Nephron (organoid): ENCODE measurements around the gene BTBD6.
A peak's percentile ranks its signal among the peaks of the same experiment; 100 is the strongest.

Source experiments
- H3K27ac Mint-ChIP-seq, 3 experiments: 2 replicates each; pipeline ENCODE4 v1.8.0; 2020; ENCODE audit warnings: mixed read lengths in 3 of 3, mild to moderate bottlenecking in 2 of 3, moderate library complexity in 1 of 3
- H3K27me3 Mint-ChIP-seq: 2 replicates; pipeline ENCODE4 v1.8.0; 2021; ENCODE audit warnings: low read depth, mild to moderate bottlenecking, moderate library complexity, mixed read lengths
- H3K36me3 Mint-ChIP-seq: 2 replicates; pipeline ENCODE4 v1.8.0; 2020; ENCODE audit warnings: low read depth, mixed read lengths
- H3K4me1 Mint-ChIP-seq: 2 replicates; pipeline ENCODE4 v1.8.0; 2020; ENCODE audit warnings: mixed read lengths
- H3K4me3 Mint-ChIP-seq, 3 experiments: 2 replicates each; pipeline ENCODE4 v1.8.0; 2020; ENCODE audit warnings: mild to moderate bottlenecking in 3 of 3, mixed read lengths in 3 of 3, moderate library complexity in 2 of 3
- H3K9me3 Mint-ChIP-seq: 2 replicates; pipeline ENCODE4 v1.8.0; 2020; ENCODE audit warnings: mixed read lengths
- TF ChIP-seq, protein P1 (sequence below), 3 experiments: fragments of 200-600 bp; sonication (generic); IDR thresholded peaks; one replicate each; pipeline ENCODE4 v1.5.0; 2021; ENCODE audit warnings: antibody characterized with exemption in 3 of 3; ENCODE audit not compliant: unreplicated experiment in 3 of 3

Gene BTBD6

DNA sequence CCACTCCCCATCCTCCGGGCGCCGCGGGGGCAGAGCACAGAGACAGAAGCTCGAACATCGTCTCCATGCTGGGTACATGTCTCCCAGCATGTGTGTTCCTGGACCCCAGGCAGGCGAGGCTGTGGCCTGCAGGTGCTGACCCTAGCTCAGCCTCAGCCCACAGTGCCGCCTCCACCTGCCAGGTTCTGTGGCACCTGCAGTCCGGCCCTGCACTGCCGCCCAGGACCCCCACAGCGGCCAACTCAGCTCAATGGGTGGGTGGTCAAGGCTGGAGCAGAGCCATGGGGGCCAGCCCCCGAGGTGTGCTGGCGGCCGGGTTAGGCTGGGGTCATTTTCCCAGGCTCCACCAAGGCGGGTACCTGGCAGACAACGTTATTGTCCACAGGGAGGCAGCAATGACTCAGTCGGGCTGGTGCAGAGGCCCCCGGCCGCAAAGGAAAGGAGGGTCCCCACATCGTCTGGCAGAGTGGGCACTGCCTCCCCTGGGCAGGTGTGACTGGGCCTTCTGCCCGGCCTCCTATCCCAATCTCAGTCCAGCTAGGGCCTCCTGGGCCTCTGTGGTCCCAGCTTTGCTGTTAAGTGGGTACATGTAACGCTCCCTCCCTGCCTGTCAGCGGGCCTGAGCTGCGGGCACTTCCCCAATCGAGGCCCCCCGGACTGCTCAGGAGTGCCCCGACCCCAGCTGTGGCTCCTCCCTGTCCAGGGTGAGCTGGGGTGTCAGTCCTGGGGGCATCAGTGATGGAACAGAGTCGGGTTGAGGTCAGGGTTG is 47.0 kb upstream of the BTBD6 start:
- TF ChIP-seq, protein P1, sequence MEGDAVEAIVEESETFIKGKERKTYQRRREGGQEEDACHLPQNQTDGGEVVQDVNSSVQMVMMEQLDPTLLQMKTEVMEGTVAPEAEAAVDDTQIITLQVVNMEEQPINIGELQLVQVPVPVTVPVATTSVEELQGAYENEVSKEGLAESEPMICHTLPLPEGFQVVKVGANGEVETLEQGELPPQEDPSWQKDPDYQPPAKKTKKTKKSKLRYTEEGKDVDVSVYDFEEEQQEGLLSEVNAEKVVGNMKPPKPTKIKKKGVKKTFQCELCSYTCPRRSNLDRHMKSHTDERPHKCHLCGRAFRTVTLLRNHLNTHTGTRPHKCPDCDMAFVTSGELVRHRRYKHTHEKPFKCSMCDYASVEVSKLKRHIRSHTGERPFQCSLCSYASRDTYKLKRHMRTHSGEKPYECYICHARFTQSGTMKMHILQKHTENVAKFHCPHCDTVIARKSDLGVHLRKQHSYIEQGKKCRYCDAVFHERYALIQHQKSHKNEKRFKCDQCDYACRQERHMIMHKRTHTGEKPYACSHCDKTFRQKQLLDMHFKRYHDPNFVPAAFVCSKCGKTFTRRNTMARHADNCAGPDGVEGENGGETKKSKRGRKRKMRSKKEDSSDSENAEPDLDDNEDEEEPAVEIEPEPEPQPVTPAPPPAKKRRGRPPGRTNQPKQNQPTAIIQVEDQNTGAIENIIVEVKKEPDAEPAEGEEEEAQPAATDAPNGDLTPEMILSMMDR (IDR thresholded peaks at IDR 0.05; ENCODE audit: unreplicated experiment in 3 of 3) = peak in 2 of 3 experiments; percentile 13 to 17
- H3K4me3 Mint-ChIP-seq = no peak overlapping the region
- peaks cover 17% of the 10 kb centered on the region for H3K27me3 Mint-ChIP-seq
- no peak overlapping the region for H3K27ac Mint-ChIP-seq
- no peaks in the 10 kb centered on the region for H3K4me1 Mint-ChIP-seq
- H3K9me3 Mint-ChIP-seq = no peaks in the 10 kb centered on the region
- H3K36me3 Mint-ChIP-seq = no peaks in the 10 kb centered on the region

DNA sequence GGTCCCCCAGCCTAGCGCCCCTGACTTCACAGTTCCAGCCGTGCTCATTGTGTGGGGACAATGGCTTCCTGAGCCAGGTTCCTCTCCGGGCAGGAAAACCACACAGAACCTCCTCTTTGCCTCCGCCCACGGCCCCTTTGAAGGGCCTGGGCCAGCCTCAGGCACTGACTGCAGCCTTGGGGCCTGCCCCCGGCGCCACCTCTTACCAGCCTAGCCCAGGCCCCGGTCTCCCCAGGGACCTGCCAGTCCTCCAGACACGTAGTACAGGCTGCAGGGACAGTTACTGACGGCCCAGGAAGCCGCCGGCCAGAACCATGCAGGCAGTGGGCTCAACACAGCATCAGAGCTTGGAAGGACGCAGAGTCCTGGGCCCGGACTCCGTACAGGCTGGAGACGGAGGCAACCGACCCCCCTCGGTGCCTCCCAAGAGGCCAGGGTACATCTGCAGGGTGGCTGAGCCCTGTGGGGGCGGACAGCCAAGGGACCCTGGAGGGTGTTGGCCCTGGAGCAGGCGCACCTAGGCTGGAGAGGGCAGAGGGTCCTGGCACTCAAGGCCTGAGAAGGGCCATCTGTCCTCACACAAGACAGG is 46.3 kb upstream of the BTBD6 start:
- TF ChIP-seq, protein P1 (IDR thresholded peaks at IDR 0.05; ENCODE audit: unreplicated experiment in 3 of 3) = no peak
- H3K4me3 Mint-ChIP-seq = no peak overlapping the region
- no peak overlapping the region for H3K27ac Mint-ChIP-seq
- no peaks in the 10 kb centered on the region for H3K36me3 Mint-ChIP-seq
- peaks cover 15% of the 10 kb centered on the region for H3K27me3 Mint-ChIP-seq
- no peaks in the 10 kb centered on the region for H3K9me3 Mint-ChIP-seq
- H3K4me1 Mint-ChIP-seq = no peaks in the 10 kb centered on the region

DNA sequence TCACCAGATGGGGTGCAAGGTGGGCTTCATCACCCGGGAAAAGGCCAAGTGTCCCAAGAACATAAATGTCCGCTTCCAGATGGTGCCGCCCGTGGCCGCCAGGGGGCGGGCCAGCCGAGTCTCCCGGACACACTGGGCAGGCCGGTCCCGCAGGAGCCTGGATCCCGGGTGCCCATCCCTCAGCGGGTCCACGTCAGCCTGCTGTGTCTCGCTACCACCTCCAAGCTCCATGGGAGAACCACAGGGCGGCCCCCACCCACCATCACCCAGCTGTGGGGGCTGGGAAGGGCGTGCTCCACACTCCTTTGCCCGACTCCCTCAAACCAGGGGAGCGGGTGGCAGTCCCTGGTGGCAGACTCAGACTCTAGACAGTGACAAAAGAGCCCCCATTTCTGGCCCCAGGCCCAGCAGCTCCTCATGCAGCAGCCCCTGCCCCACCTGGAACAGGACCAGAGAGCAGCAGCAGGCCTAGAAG is 45.2 kb upstream of the BTBD6 start:
- TF ChIP-seq, protein P1 (IDR thresholded peaks at IDR 0.05; ENCODE audit: unreplicated experiment in 3 of 3) = peak; percentile 87 to 94 (median 92)

DNA sequence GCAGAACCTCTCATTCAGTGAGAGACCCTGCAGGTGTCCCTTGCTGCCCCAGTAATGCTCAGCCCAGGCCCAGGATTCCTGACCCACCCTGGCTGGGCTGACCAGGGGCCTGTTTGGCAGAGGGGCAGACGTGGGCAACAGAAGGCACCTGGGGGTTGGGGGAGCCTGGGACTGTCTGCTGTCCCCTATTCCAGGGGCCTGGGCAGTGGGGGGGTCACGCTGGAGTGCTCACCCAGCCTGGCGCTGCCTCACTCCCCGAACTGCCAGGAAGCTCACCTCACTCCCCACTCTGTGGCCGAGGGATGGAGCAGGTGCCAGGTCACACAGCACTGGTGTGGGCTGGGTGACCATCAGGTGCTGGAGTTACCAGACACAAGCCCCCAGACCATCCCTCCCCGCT is 44.6 kb upstream of the BTBD6 start:
- TF ChIP-seq, protein P1 (IDR thresholded peaks at IDR 0.05; ENCODE audit: unreplicated experiment in 3 of 3) = no peak
- H3K4me3 Mint-ChIP-seq = no peak overlapping the region
- no peaks in the 10 kb centered on the region for H3K36me3 Mint-ChIP-seq
- H3K9me3 Mint-ChIP-seq = no peaks in the 10 kb centered on the region
- peaks cover 6% of the 10 kb centered on the region for H3K27me3 Mint-ChIP-seq
- no peak overlapping the region for H3K27ac Mint-ChIP-seq
- no peaks in the 10 kb centered on the region for H3K4me1 Mint-ChIP-seq

More for the DNA sequence above, 45.2 kb upstream of the BTBD6 start:
- no peak overlapping the region for H3K4me3 Mint-ChIP-seq
- no peak overlapping the region for H3K27ac Mint-ChIP-seq
- no peaks in the 10 kb centered on the region for H3K4me1 Mint-ChIP-seq
- H3K36me3 Mint-ChIP-seq = no peaks in the 10 kb centered on the region
- H3K27me3 Mint-ChIP-seq = peaks cover 12% of the 10 kb centered on the region
- H3K9me3 Mint-ChIP-seq = no peaks in the 10 kb centered on the region

DNA sequence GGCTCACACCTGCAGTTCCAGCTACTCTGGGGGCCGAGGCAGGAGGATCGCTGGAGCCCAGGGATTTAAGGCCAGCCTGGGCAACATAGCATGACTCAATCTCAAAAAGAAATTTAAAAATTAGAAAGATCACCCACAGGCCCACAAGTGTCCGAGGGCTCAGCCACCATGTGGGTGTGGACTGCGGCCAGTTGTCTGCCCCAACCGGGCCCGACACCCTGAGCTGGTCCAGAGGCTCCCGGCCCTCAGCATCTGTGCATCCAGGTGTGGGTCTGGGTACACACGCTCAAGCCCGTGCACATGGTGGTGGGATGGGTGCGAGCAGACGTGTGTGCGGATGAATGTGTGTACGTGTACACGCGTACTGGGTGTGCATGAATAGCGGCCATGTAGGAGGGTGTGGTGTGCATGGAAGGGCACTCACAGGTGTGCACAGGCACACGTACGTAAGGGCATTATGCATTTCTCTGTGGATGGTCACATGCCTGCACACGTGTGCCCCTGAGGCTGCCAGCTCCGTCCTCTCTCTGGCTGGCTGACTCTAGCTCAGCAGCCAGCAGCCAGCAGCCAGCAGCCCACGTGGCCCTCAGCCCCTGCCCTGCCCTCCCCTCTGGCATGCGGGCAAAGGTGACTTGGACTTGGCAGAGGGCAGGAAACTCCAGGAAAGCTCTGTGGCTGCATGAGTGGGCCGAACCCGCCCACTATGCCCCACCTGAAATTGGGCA is 44.0 kb upstream of the BTBD6 start:
- H3K27ac Mint-ChIP-seq = no peak overlapping the region
- H3K4me1 Mint-ChIP-seq = no peaks in the 10 kb centered on the region
- no peaks in the 10 kb centered on the region for H3K9me3 Mint-ChIP-seq
- H3K27me3 Mint-ChIP-seq = peaks cover 3% of the 10 kb centered on the region
- no peaks in the 10 kb centered on the region for H3K36me3 Mint-ChIP-seq
- TF ChIP-seq, protein P1 (IDR thresholded peaks at IDR 0.05; ENCODE audit: unreplicated experiment in 3 of 3) = no peak
- H3K4me3 Mint-ChIP-seq = no peak overlapping the region
